Neural cell (in vitro differentiated cells): Measurements from ENCODE around the gene SLC25A18. TPM values are rescaled to one million over a fixed set of nuclear protein-coding genes. Genes with fewer than 3 reads are reported as not detected.

ENCODE experiments used
- H2AFZ ChIP-seq: fragments of 200-600, 300-800 bp; sonication (generic), shearing (Covaris generic); 2 replicates; pipeline ENCODE4 v1.6.0; 2014; ENCODE audit warnings: low read depth, mild to moderate bottlenecking, antibody characterized with exemption, low read length, moderate library complexity
- H3F3A ChIP-seq: fragments of 200-600 bp; shearing (Covaris generic); 2 replicates; pipeline ENCODE4 v1.6.1; 2016; ENCODE audit warnings: mild to moderate bottlenecking, moderate library complexity, mixed read lengths, antibody characterized with exemption, low read length; ENCODE audit not compliant: insufficient read depth, poor library complexity, severe bottlenecking
- H3K27ac ChIP-seq: fragments of 200-600, 300-800 bp; sonication (generic), shearing (Covaris generic); 2 replicates; pipeline ENCODE4 v1.5.1; 2014; ENCODE audit warnings: mild to moderate bottlenecking, low read length, moderate library complexity
- H3K27me3 ChIP-seq: fragments of 300-800, 200-600 bp; sonication (generic), shearing (Covaris generic); 2 replicates; pipeline ENCODE4 v1.6.0; 2014; ENCODE audit warnings: mild to moderate bottlenecking, low read depth, low read length, moderate library complexity; ENCODE audit not compliant: insufficient read depth
- H3K36me3 ChIP-seq: fragments of 300-800, 200-600 bp; sonication (generic), shearing (Covaris generic); 2 replicates; pipeline ENCODE4 v1.5.1; 2014; ENCODE audit warnings: mild to moderate bottlenecking, antibody characterized with exemption, low read length, moderate library complexity; ENCODE audit not compliant: insufficient read depth
- H3K4me2 ChIP-seq: fragments of 300-800, 200-600 bp; sonication (generic), shearing (Covaris generic); 2 replicates; pipeline ENCODE4 v1.6.0; 2014; ENCODE audit warnings: mild to moderate bottlenecking, low read length
- H3K4me3 ChIP-seq: fragments of 300-800, 200-600 bp; sonication (generic), shearing (Covaris generic); 2 replicates; pipeline ENCODE4 v1.5.1; 2014; ENCODE audit warnings: mild to moderate bottlenecking, low read length, moderate library complexity
- H3K79me2 ChIP-seq: fragments of 200-600 bp; shearing (Covaris generic); replicated peaks from 2 replicates; pipeline ENCODE4 v1.6.0; 2014; ENCODE audit warnings: mild to moderate bottlenecking, low read length, moderate library complexity; ENCODE audit not compliant: insufficient read depth
- H3K9ac ChIP-seq: fragments of 300-800, 200-600 bp; sonication (generic), shearing (Covaris generic); 2 replicates; pipeline ENCODE4 v1.6.1; 2016; ENCODE audit warnings: mild to moderate bottlenecking, low read length, mixed read lengths
- H3K9me2 ChIP-seq: fragments of 200-600 bp; shearing (Covaris generic); 2 replicates; pipeline ENCODE4 v1.6.1; 2016; ENCODE audit warnings: mild to moderate bottlenecking, low read length, mixed read lengths; ENCODE audit not compliant: insufficient read depth
- H3K9me3 ChIP-seq: fragments of 200-600, 300-800 bp; sonication (generic), shearing (Covaris generic); 2 replicates; pipeline ENCODE4 v1.6.1; 2016; ENCODE audit warnings: mild to moderate bottlenecking, mixed run types, low read length, moderate library complexity, mixed read lengths
- H4K20me1 ChIP-seq: fragments of 200-600 bp; shearing (Covaris generic); 2 replicates; pipeline ENCODE4 v1.6.1; 2016; ENCODE audit warnings: mild to moderate bottlenecking, mixed run types; ENCODE audit not compliant: insufficient read depth
- CTCF ChIP-seq: fragments of 450-650 bp; IDR thresholded peaks from 2 replicates; pipeline ENCODE4 v1.5.1; 2014; ENCODE audit warnings: antibody characterized with exemption, mild to moderate bottlenecking, moderate library complexity; ENCODE audit not compliant: poor library complexity, severe bottlenecking
- EP300 ChIP-seq: fragments of 450-650 bp; conservative IDR thresholded peaks from 2 replicates; pipeline ENCODE4 v1.6.1; 2014; ENCODE audit warnings: antibody characterized with exemption, mild to moderate bottlenecking, moderate library complexity; ENCODE audit not compliant: poor library complexity, severe bottlenecking
- EZH2 ChIP-seq: fragments of 200-600, 300-800 bp; shearing (Covaris generic), sonication (generic); IDR thresholded peaks from 2 replicates; pipeline ENCODE4 v1.6.1; 2014; ENCODE audit warnings: antibody characterized with exemption, low read length, borderline replicate concordance, mild to moderate bottlenecking; ENCODE audit not compliant: insufficient read depth, poor library complexity, severe bottlenecking
- MXI1 ChIP-seq: fragments of 450-650 bp; conservative IDR thresholded peaks from 2 replicates; pipeline ENCODE4 v1.6.1; 2014; ENCODE audit warnings: antibody characterized with exemption, mild to moderate bottlenecking; ENCODE audit not compliant: poor library complexity, severe bottlenecking
- POLR2AphosphoS5 ChIP-seq: IDR thresholded peaks from 2 replicates; pipeline ENCODE4 v1.6.1; 2012
- RAD21 ChIP-seq: fragments of 450-650 bp; conservative IDR thresholded peaks from 2 replicates; pipeline ENCODE4 v1.6.1; 2014; ENCODE audit warnings: antibody characterized with exemption, mild to moderate bottlenecking, moderate library complexity
- REST ChIP-seq: IDR thresholded peaks from 2 replicates; pipeline ENCODE4 v1.6.1; 2012; ENCODE audit warnings: borderline replicate concordance
- SMC3 ChIP-seq: fragments of 450-650 bp; conservative IDR thresholded peaks from 2 replicates; pipeline ENCODE4 v1.6.1; 2014; ENCODE audit warnings: antibody characterized with exemption, mild to moderate bottlenecking, moderate library complexity; ENCODE audit not compliant: poor library complexity
- TAF1 ChIP-seq: IDR thresholded peaks from 2 replicates; pipeline ENCODE4 v1.6.1; 2012; ENCODE audit warnings: low read depth
- polyA minus RNA-seq: library from RNA; depleted of rRNA, polyadenylated mRNA; stranded (reverse); fragments of >200 nt; gene quantifications from 2 replicates; pipeline ENCODE4 v1.2.3, GENCODE V29; 2014
- polyA plus RNA-seq: library from polyadenylated mRNA; depleted of rRNA; stranded (reverse); fragments of >200 nt; gene quantifications from 2 replicates; pipeline ENCODE4 v1.2.3, GENCODE V29; 2014

Gene SLC25A18
- 0.28 TPM in 1 of 2 replicates, not detected in the other for polyA plus RNA-seq
- polyA minus RNA-seq, result 0.73 TPM in 1 of 2 replicates, not detected in the other

GRCh38 chr22:17562906-17563870 lies at the start of gene SLC25A18:
Gene SLC25A18, plus strand, starts transcription at chr22:17563498. Its CDS starts 16,447 bp downstream, at chr22:17579945.
- Histone ChIP-seq H3K9me2 (no peaks in the 10 kb centered on the region), H4K20me1 (no peaks in the 10 kb centered on the region), H3K27me3 (no peaks in the 10 kb centered on the region), H3K9ac (no peak within 1 kb of the TSS), H3K4me3 (no peak within 1 kb of the TSS), H3K9me3 (no peaks in the 10 kb centered on the region), H3K36me3 (no peaks in the 10 kb centered on the region), H3F3A (no peaks in the 10 kb centered on the region), H3K4me2 (no peak within 1 kb of the TSS), H2AFZ (no peak within 1 kb of the TSS), H3K79me2 (no peaks in the 10 kb centered on the region), H3K27ac (no peak within 1 kb of the TSS)
- TF ChIP-seq EZH2 (no peak), POLR2AphosphoS5 (no peak), RAD21 (no peak), SMC3 (no peak), EP300 (no peak), TAF1 (no peak), CTCF (no peak), REST (no peak), MXI1 (no peak)

- H3K4me2 ChIP-seq, result no peak overlapping the region
- H3K27me3 ChIP-seq, result no peaks in the 10 kb centered on the region
- TF ChIP-seq POLR2AphosphoS5 (no peak), CTCF (no peak), SMC3 (no peak), MXI1 (no peak), TAF1 (no peak), EZH2 (no peak), REST (no peak), EP300 (no peak), RAD21 (no peak)
- H3K79me2 ChIP-seq, result no peaks in the 10 kb centered on the region
- no peaks in the 10 kb centered on the region for H3K9me2 ChIP-seq
- no peak overlapping the region for H3K27ac ChIP-seq
- H3F3A ChIP-seq, result no peaks in the 10 kb centered on the region
- H4K20me1 ChIP-seq, result no peaks in the 10 kb centered on the region
- no peak overlapping the region for H2AFZ ChIP-seq
- H3K4me3 ChIP-seq, result no peak overlapping the region
- no peaks in the 10 kb centered on the region for H3K9me3 ChIP-seq
- H3K36me3 ChIP-seq, result no peaks in the 10 kb centered on the region
- H3K9ac ChIP-seq, result no peak overlapping the region
Observed at GRCh38 chr22:17513612-17514011, 49.7 kb upstream of the SLC25A18 start.
